ENCODE measurements around the gene RBM12. TPM values are rescaled to one million over a fixed set of nuclear protein-coding genes. Genes with fewer than 3 reads are reported as not detected.

RBM12 gene
- total and polyA plus RNA-seq, 8 donors = 6.2 to 46.7 (median 23.9) TPM

- no peaks in the 10 kb centered on the region for H3K4me1 ChIP-seq
- no peak for DNase-seq
- no peak for ATAC-seq
- H3K36me3 ChIP-seq = no peaks in the 10 kb centered on the region
- no peak for FAIRE-seq
- 87 to 90% methylated on average over 4 of the region's 4 CpGs for WGBS, 2 donors
- no peak for TF ChIP-seq CTCF (IDR thresholded peaks at IDR 0.05)
- intact Hi-C loops (cut with DNase I) = no loop called here
- no peak overlapping the region for H3K27ac ChIP-seq
- H3K27me3 ChIP-seq = no peaks in the 10 kb centered on the region
- no peak overlapping the region for H3K4me3 ChIP-seq
- H3K9me3 ChIP-seq = no peaks in the 10 kb centered on the region
Measured at GRCh38 chr20:35680452-35681183, 15.9 kb upstream of the RBM12 start.

GRCh38 chr20:35674921-35675320, 10.2 kb upstream of the RBM12 start:
- ATAC-seq (no peak), DNase-seq (no peak), FAIRE-seq (no peak)
- 92 to 94% methylated on average over 8 of the region's 8 CpGs for WGBS, 2 donors
- no peaks in the 10 kb centered on the region for H3K27me3 ChIP-seq
- intact Hi-C loops (cut with DNase I) = no loop called here
- H3K4me3 ChIP-seq = no peak overlapping the region
- H3K36me3 ChIP-seq = peaks cover 3 to 29% (median 12%) of the 10 kb centered on the region in 3 donors
- H3K27ac ChIP-seq = no peak overlapping the region
- H3K9me3 ChIP-seq = no peaks in the 10 kb centered on the region
- H3K4me1 ChIP-seq = no peaks in the 10 kb centered on the region
- no peak for TF ChIP-seq CTCF (IDR thresholded peaks at IDR 0.05)

GRCh38 chr20:35673884-35674283, 9.2 kb upstream of the RBM12 start:
- H3K9me3 ChIP-seq = no peaks in the 10 kb centered on the region
- no peak overlapping the region for H3K27ac ChIP-seq
- intact Hi-C loops (cut with DNase I) = no loop called here
- no peak for TF ChIP-seq CTCF (IDR thresholded peaks at IDR 0.05)
- WGBS, 2 donors = 91 to 97% methylated on average over 4 of the region's 4 CpGs
- no peak overlapping the region for H3K4me3 ChIP-seq
- peaks cover 3 to 35% (median 12%) of the 10 kb centered on the region in 3 donors for H3K36me3 ChIP-seq
- no peaks in the 10 kb centered on the region for H3K4me1 ChIP-seq
- DNase-seq = no peak
- H3K27me3 ChIP-seq = no peaks in the 10 kb centered on the region
- no peak for FAIRE-seq
- no peak for ATAC-seq

GRCh38 chr20:35669681-35670080, 5.0 kb upstream of the RBM12 start:
- no peaks in the 10 kb centered on the region for H3K4me1 ChIP-seq
- no peak for DNase-seq
- no peak for FAIRE-seq
- H3K4me3 ChIP-seq = no peak overlapping the region
- peaks cover 3 to 37% (median 12%) of the 10 kb centered on the region in 3 donors for H3K36me3 ChIP-seq
- no peak for TF ChIP-seq CTCF (IDR thresholded peaks at IDR 0.05)
- no peak for ATAC-seq
- 79 to 86% methylated on average over 1 of the region's 1 CpG for whole genome bisulfite sequencing, 2 donors
- H3K27me3 ChIP-seq = no peaks in the 10 kb centered on the region
- H3K27ac ChIP-seq = no peak overlapping the region
- H3K9me3 ChIP-seq = no peaks in the 10 kb centered on the region
- intact Hi-C loops (cut with DNase I) = no loop called here

- no peak for TF ChIP-seq CTCF (IDR thresholded peaks at IDR 0.05)
- H3K4me3 ChIP-seq = no peak overlapping the region
- peaks cover 3 to 37% (median 10%) of the 10 kb centered on the region in 3 donors for H3K36me3 ChIP-seq
- intact Hi-C loops (cut with DNase I) = no loop called here
- no peaks in the 10 kb centered on the region for H3K9me3 ChIP-seq
- ATAC-seq (no peak), FAIRE-seq (no peak), DNase-seq (no peak)
- H3K27ac ChIP-seq = no peak overlapping the region
- H3K27me3 ChIP-seq = no peaks in the 10 kb centered on the region
- no peaks in the 10 kb centered on the region for H3K4me1 ChIP-seq
- 89 to 92% methylated on average over 5 of the region's 5 CpGs for WGBS, 2 donors
Measured at GRCh38 chr20:35669221-35669620, 4.5 kb upstream of the RBM12 start.

Data from pancreas (tissue), 10 donors.